NT2/D1 (cell line): Measurements from ENCODE around the gene MAD1L1.
"Not testable (repeated sequence)": the region's sequence is repeated elsewhere in the genome, so short reads cannot be mapped to it uniquely, and the experiment has no call there.

Experiments used
- DNase-seq: peaks from one replicate; pipeline ENCODE4 v3.0.0-alpha.2; 2011; ENCODE audit warnings: low read depth, low spot score
- H3K27me3 ChIP-seq: 2 replicates; pipeline ENCODE4 v1.6.0; 2011; ENCODE audit warnings: mild to moderate bottlenecking; ENCODE audit not compliant: insufficient read length, insufficient read depth
- H3K36me3 ChIP-seq: 2 replicates; pipeline ENCODE4 v1.6.1; 2011; ENCODE audit warnings: mild to moderate bottlenecking, low read length, mixed read lengths; ENCODE audit not compliant: insufficient read depth, insufficient read length
- H3K4me1 ChIP-seq: 2 replicates; pipeline ENCODE4 v1.5.1; 2011; ENCODE audit not compliant: insufficient read depth, insufficient read length
- H3K4me3 ChIP-seq: 2 replicates; pipeline ENCODE4 v1.5.1; 2011; ENCODE audit warnings: low read depth; ENCODE audit not compliant: insufficient read length
- H3K9ac ChIP-seq: 2 replicates; pipeline ENCODE4 v1.6.0; 2011; ENCODE audit warnings: low read depth; ENCODE audit not compliant: insufficient read length
- H3K9me3 ChIP-seq: 2 replicates; pipeline ENCODE4 v1.5.1; 2011; ENCODE audit warnings: mild to moderate bottlenecking, low read length; ENCODE audit not compliant: insufficient read depth
- SUZ12 ChIP-seq: IDR thresholded peaks from 2 replicates; pipeline ENCODE4 v1.6.1; 2011; ENCODE audit not compliant: insufficient read length, insufficient read depth; ENCODE audit errors: extremely low read depth
- YY1 ChIP-seq: IDR thresholded peaks from 2 replicates; pipeline ENCODE4 v1.6.1; 2011; ENCODE audit not compliant: insufficient read length, insufficient read depth
- ZNF274 ChIP-seq: IDR thresholded peaks from 2 replicates; pipeline ENCODE4 v1.6.1; 2011; ENCODE audit warnings: mild to moderate bottlenecking, low read depth, low read length

Gene MAD1L1

DNA sequence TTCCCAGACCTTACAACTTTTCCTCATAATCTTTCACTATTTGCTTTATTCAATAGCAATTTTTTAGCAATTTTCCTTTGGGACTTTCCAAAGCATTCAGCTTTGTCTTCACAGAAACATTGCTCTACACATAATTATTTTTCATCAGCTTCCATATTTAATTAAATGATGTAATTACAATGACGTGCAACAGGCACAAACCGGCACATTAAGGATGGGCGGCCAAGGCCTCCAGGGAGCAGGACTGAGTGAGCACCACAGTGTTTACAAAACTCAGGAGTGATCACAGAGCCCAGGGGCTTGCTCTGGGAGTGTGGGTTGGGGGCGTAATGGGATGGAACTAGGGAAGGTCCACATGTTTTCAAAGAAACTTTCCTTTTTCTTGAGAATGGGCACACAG is 69.8 kb downstream of the MAD1L1 start:
- H3K27me3 ChIP-seq = no peaks in the 10 kb centered on the region
- H3K4me3 ChIP-seq = no peak overlapping the region
- H3K36me3 ChIP-seq = peaks cover 31% of the 10 kb centered on the region
- peaks cover 7% of the 10 kb centered on the region; the same call in 1 of the 2 replicates for H3K9me3 ChIP-seq
- TF ChIP-seq ZNF274 (no peak), SUZ12 (no peak), YY1 (no peak)
- peaks cover 18% of the 10 kb centered on the region for H3K4me1 ChIP-seq
- H3K9ac ChIP-seq = no peak overlapping the region
- no peak for DNase-seq

DNA sequence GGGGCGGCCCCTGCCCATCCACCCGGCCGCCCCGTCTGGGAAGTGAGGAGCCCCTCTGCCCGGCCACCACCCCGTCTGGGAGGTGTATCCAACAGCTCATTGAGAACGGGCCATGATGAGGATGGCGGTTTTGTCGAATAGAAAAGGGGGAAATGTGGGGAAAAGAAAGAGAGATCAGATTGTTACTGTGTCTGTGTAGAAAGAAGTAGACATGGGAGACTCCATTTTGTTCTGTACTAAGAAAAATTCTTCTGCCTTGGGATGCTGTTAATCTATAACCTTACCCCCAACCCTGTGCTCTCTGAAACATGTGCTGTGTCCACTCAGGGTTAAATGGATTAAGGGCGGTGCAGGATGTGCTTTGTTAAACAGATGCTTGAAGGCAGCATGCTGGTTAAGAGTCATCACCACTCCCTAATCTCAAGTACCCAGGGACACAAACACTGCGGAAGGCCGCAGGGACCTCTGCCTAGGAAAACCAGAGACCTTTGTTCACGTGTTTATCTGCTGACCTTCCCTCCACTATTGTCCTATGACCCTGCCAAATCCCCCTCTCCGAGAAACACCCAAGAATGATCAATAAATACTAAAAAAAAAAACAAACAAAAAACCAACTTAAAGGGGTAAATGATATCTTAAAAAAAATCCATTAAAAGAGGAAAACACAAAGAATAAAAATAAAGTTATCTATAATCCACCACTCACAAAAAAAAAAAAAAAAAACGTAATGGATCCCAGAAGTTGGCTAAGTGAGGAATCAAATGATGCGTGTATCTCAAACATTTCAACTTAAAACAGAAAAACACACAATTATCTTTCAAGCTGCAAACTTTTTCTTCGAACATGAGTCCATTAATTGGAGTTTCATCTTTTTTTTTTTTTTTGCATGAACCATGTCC is 70.5 kb downstream of the MAD1L1 start:
- H3K27me3 ChIP-seq, H3K9ac ChIP-seq, DNase-seq, H3K9me3 ChIP-seq, H3K4me3 ChIP-seq: not testable (repeated sequence)
- peaks cover 18% of the 10 kb centered on the region for H3K4me1 ChIP-seq
- H3K36me3 ChIP-seq = peaks cover 34% of the 10 kb centered on the region

DNA sequence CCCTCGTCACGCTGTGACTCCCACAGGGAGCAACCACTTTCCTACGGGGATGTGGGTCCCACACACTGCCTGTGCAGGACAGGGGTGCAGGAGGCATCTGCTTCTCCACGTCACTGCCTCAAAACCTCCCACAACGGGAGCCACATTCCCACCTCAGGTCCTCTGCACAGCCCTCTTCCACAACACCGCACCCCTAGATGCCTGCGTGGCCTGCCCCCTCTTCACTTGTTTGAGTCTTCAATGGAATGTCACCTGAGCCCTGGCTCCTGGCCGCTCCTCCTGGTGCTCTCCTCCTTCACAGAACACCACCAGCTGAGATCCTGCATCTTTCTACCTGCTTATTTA is 73.6 kb downstream of the MAD1L1 start:
- no peak for DNase-seq
- H3K36me3 ChIP-seq = peaks cover 33% of the 10 kb centered on the region
- peaks cover 7% of the 10 kb centered on the region; the same call in 1 of the 2 replicates for H3K9me3 ChIP-seq
- H3K9ac ChIP-seq = peak overlapping the region; percentile 43
- TF ChIP-seq YY1 (no peak), ZNF274 (no peak), SUZ12 (no peak)
- H3K27me3 ChIP-seq = no peaks in the 10 kb centered on the region
- H3K4me1 ChIP-seq = peaks cover 11% of the 10 kb centered on the region
- no peak overlapping the region for H3K4me3 ChIP-seq

GRCh38 chr7:2158331-2159175 is 74.2 kb downstream of the MAD1L1 start:
- TF ChIP-seq YY1 (no peak), SUZ12 (no peak), ZNF274 (no peak)
- H3K9ac ChIP-seq = peak overlapping the region; percentile 43
- no peak for DNase-seq
- no peaks in the 10 kb centered on the region for H3K27me3 ChIP-seq
- H3K4me3 ChIP-seq = no peak overlapping the region
- H3K9me3 ChIP-seq = peaks cover 7% of the 10 kb centered on the region; the same call in 1 of the 2 replicates
- peaks cover 34% of the 10 kb centered on the region for H3K36me3 ChIP-seq
- peaks cover 8% of the 10 kb centered on the region for H3K4me1 ChIP-seq

DNA sequence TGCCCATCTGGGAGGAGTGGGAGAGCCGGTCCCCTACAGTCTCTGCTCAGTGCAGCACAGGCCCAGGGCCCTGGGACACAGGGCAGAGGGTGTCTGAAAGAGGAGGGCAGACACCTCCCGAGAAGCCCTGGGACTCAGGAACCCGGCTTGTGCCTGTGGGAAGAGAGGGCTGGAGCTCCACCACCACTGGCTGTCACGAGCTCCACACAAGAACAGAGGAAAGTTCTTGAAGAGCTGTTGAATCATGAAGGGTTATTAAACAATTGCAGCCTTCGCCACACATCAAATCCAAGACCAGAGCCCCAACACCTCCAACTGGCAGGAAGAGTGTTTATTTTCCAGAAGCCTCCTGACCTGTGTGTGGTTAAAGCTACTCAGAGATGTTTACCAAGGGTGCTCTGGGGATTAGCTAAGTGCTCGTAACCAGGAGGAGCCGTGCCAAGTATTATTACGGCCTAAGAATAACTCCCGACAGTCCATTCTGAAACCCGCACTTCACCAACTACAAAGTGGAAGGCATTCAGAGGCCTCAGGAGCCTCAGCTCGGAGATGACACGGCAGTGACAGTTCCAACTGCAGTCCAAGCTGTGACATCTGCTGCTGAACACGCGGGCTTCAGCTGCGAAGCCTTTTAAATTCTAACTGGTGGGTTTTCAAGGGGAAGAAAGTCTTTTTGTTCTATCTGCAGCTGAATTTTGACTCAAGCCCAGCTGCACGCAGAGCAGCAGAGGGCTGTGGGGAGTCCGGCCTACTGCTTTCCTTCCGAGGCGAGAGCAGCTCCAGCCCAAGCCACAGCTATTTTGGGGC is 75.1 kb downstream of the MAD1L1 start:
- Histone ChIP-seq H3K36me3 (peaks cover 36% of the 10 kb centered on the region), H3K4me3 (no peak overlapping the region), H3K9me3 (peaks cover 7% of the 10 kb centered on the region; the same call in 1 of the 2 replicates), H3K4me1 (peaks cover 7% of the 10 kb centered on the region), H3K27me3 (no peaks in the 10 kb centered on the region), H3K9ac (no peak overlapping the region)
- TF ChIP-seq YY1 = no peak
- no peak for TF ChIP-seq ZNF274
- TF ChIP-seq SUZ12 = no peak
- no peak for DNase-seq

GRCh38 chr7:2156756-2157472 is 75.8 kb downstream of the MAD1L1 start:
- H3K27me3 ChIP-seq = no peaks in the 10 kb centered on the region
- H3K36me3 ChIP-seq = peaks cover 43% of the 10 kb centered on the region
- H3K9ac ChIP-seq = no peak overlapping the region
- TF ChIP-seq SUZ12 = no peak
- no peak for TF ChIP-seq ZNF274
- no peak for TF ChIP-seq YY1
- H3K4me3 ChIP-seq = no peak overlapping the region
- peaks cover 11% of the 10 kb centered on the region for H3K4me1 ChIP-seq
- no peak for DNase-seq
- peaks cover 7% of the 10 kb centered on the region; the same call in 1 of the 2 replicates for H3K9me3 ChIP-seq
